GM19455 (cell line): ENCODE results near the gene NCF2.

Experiments used
- ATAC-seq: cut with Tn5 transposase; IDR thresholded peaks from one replicate; pipeline ENCODE4 v1.9.1; 2021; ENCODE audit not compliant: unreplicated experiment

The NCF2 gene

GRCh38 chr1:183506561-183506960 lies 83.7 kb downstream of the NCF2 start:
- no peak for ATAC-seq
